H9 (cell line): ENCODE measurements around the gene PHTF2. TPM values are rescaled to one million over a fixed set of nuclear protein-coding genes. Genes with fewer than 3 reads are reported as not detected.

Experiments
- DNase-seq: peaks from one replicate; pipeline ENCODE4 v3.0.0-alpha.2; 2017
- H2AFZ ChIP-seq: one replicate; pipeline ENCODE4 v1.6.1; 2013; ENCODE audit warnings: mild to moderate bottlenecking, low read length, control low read depth, moderate library complexity
- H2AK5ac ChIP-seq: 2 replicates; pipeline ENCODE4 v1.6.1; 2013; ENCODE audit warnings: low read length, control low read depth, mixed read lengths; ENCODE audit not compliant: insufficient read length
- H2BK120ac ChIP-seq: one replicate; pipeline ENCODE4 v1.6.1; 2013; ENCODE audit warnings: low read depth, mild to moderate bottlenecking, low read length, control low read depth, inconsistent platforms; ENCODE audit not compliant: poor library complexity, severe bottlenecking
- H2BK12ac ChIP-seq: 2 replicates; pipeline ENCODE4 v1.6.1; 2013; ENCODE audit warnings: low read length, control low read depth, mixed read lengths, low read depth; ENCODE audit not compliant: insufficient read length
- H2BK15ac ChIP-seq: 2 replicates; pipeline ENCODE4 v1.6.1; 2013; ENCODE audit warnings: low read depth, low read length, control low read depth
- H2BK20ac ChIP-seq: one replicate; pipeline ENCODE4 v1.6.1; 2013; ENCODE audit warnings: low read depth, mild to moderate bottlenecking, low read length, control low read depth, inconsistent platforms; ENCODE audit not compliant: poor library complexity, severe bottlenecking
- H2BK5ac ChIP-seq: 2 replicates; pipeline ENCODE4 v1.6.1; 2013; ENCODE audit warnings: low read length, control low read depth, mixed read lengths; ENCODE audit not compliant: insufficient read length
- H3K14ac ChIP-seq: 2 replicates; pipeline ENCODE4 v1.6.1; 2013; ENCODE audit warnings: low read length, control low read depth; ENCODE audit not compliant: insufficient read depth
- H3K18ac ChIP-seq: 2 replicates; pipeline ENCODE4 v1.6.1; 2013; ENCODE audit warnings: low read depth, mild to moderate bottlenecking, mixed read lengths, low read length, control low read depth; ENCODE audit not compliant: insufficient read length
- H3K23ac ChIP-seq: 2 replicates; pipeline ENCODE4 v1.6.1; 2013; ENCODE audit warnings: low read length, control low read depth, mixed read lengths, low read depth; ENCODE audit not compliant: insufficient read length
- H3K23me2 ChIP-seq: 2 replicates; pipeline ENCODE4 v1.6.1; 2013; ENCODE audit warnings: low read depth, mild to moderate bottlenecking, mixed read lengths, low read length, control low read depth; ENCODE audit not compliant: insufficient read length, poor library complexity, severe bottlenecking
- H3K27ac ChIP-seq: 2 replicates; pipeline ENCODE4 v1.5.1; 2013; ENCODE audit warnings: low read length, control low read depth, mixed read lengths, low read depth; ENCODE audit not compliant: insufficient read length
- H3K27me3 ChIP-seq: 2 replicates; pipeline ENCODE4 v1.6.1; 2013; ENCODE audit warnings: low read length, control low read depth, inconsistent platforms; ENCODE audit not compliant: insufficient read depth
- H3K4ac ChIP-seq: 2 replicates; pipeline ENCODE4 v1.6.1; 2013; ENCODE audit warnings: low read depth, mild to moderate bottlenecking, control low read depth, inconsistent platforms, low read length, moderate library complexity
- H3K4me1 ChIP-seq: 2 replicates; pipeline ENCODE4 v1.6.1; 2013; ENCODE audit warnings: low read length, control low read depth, inconsistent platforms; ENCODE audit not compliant: insufficient read depth
- H3K4me2 ChIP-seq: 2 replicates; pipeline ENCODE4 v1.6.1; 2013; ENCODE audit warnings: low read length, control low read depth, mixed read lengths; ENCODE audit not compliant: insufficient read length, insufficient read depth
- H3K56ac ChIP-seq: 2 replicates; pipeline ENCODE4 v1.6.1; 2013; ENCODE audit warnings: low read depth, mild to moderate bottlenecking, mixed read lengths, low read length, control low read depth; ENCODE audit not compliant: insufficient read length
- H3K79me1 ChIP-seq: 2 replicates; pipeline ENCODE4 v1.6.1; 2013; ENCODE audit warnings: low read depth, mild to moderate bottlenecking, moderate library complexity, low read length, control low read depth, inconsistent platforms; ENCODE audit not compliant: insufficient read depth, poor library complexity, severe bottlenecking
- H3K79me2 ChIP-seq: 2 replicates; pipeline ENCODE4 v1.6.1; 2013; ENCODE audit warnings: low read length, control low read depth, inconsistent platforms; ENCODE audit not compliant: insufficient read depth
- H3K9ac ChIP-seq: 2 replicates; pipeline ENCODE4 v1.6.1; 2013; ENCODE audit warnings: low read length, control low read depth, mixed read lengths; ENCODE audit not compliant: insufficient read length; ENCODE audit errors: extremely low read depth
- H3K9me3 ChIP-seq: one replicate; pipeline ENCODE4 v1.6.1; 2013; ENCODE audit warnings: low read depth, low read length, inconsistent platforms; ENCODE audit not compliant: control insufficient read depth
- H3T11ph ChIP-seq: one replicate; pipeline ENCODE4 v1.6.1; 2013; ENCODE audit warnings: mild to moderate bottlenecking, low read length, control low read depth, inconsistent platforms
- H4K20me1 ChIP-seq: one replicate; pipeline ENCODE4 v1.6.1; 2013; ENCODE audit not compliant: control insufficient read depth, insufficient read length, insufficient read depth
- H4K5ac ChIP-seq: 2 replicates; pipeline ENCODE4 v1.6.1; 2013; ENCODE audit warnings: low read depth, mild to moderate bottlenecking, mixed read lengths, low read length, control low read depth; ENCODE audit not compliant: insufficient read length
- H4K8ac ChIP-seq: replicated peaks from 2 replicates; pipeline ENCODE4 v1.6.1; 2013; ENCODE audit warnings: low read length, control low read depth, mixed read lengths, low read depth; ENCODE audit not compliant: insufficient read length
- H4K91ac ChIP-seq: 2 replicates; pipeline ENCODE4 v1.6.1; 2013; ENCODE audit warnings: low read depth, mild to moderate bottlenecking, moderate library complexity, mixed read lengths, low read length, control low read depth; ENCODE audit not compliant: insufficient read length
- H3K27ac Mint-ChIP-seq, 3 experiments: 2 replicates in 2 of 3; 3 replicates in 1 of 3; pipeline ENCODE4 v1.8.0; 2020 to 2021; ENCODE audit warnings: mixed read lengths in 3 of 3, mild to moderate bottlenecking in 1 of 3, moderate library complexity in 1 of 3
- H3K27me3 Mint-ChIP-seq: 2 replicates; pipeline ENCODE4 v1.8.0; 2021; ENCODE audit warnings: low read depth, mild to moderate bottlenecking, moderate library complexity, mixed read lengths
- H3K36me3 Mint-ChIP-seq, 3 experiments: 2 replicates in 2 of 3; 3 replicates in 1 of 3; pipeline ENCODE4 v1.8.0; 2020 to 2021; ENCODE audit warnings: low read depth in 3 of 3, mixed read lengths in 3 of 3; ENCODE audit not compliant: insufficient read depth in 1 of 3
- H3K4me1 Mint-ChIP-seq, 2 experiments: 2 replicates each; pipeline ENCODE4 v1.8.0; 2020; ENCODE audit warnings: mixed read lengths in 2 of 2
- H3K4me3 Mint-ChIP-seq, 2 experiments: 2 replicates in 1 of 2; 3 replicates in 1 of 2; pipeline ENCODE4 v1.8.0; 2020 to 2021; ENCODE audit warnings: mild to moderate bottlenecking in 2 of 2, mixed read lengths in 2 of 2, moderate library complexity in 1 of 2
- H3K9me3 Mint-ChIP-seq, 2 experiments: 2 replicates in 1 of 2; 3 replicates in 1 of 2; pipeline ENCODE4 v1.8.0; 2020; ENCODE audit warnings: mild to moderate bottlenecking in 2 of 2, mixed read lengths in 2 of 2, moderate library complexity in 1 of 2
- CTCF ChIP-seq: fragments of 200-600 bp; sonication (generic); conservative IDR thresholded peaks from 3 replicates; pipeline ENCODE4 v1.8.0; 2021; ENCODE audit warnings: antibody characterized with exemption, mild to moderate bottlenecking
- WGBS: extraction: QIAGEN DNeasy Blood & Tissue Kit; methylation state at CpG from one replicate; pipeline ENCODE4 v1.1.7; 2013; ENCODE audit warnings: missing lambda C conversion rate, low lambda C conversion rate, mixed read lengths; ENCODE audit not compliant: insufficient read length; ENCODE audit errors: extremely low coverage; 5-methylcytosine and 5-hydroxymethylcytosine counted together
- total RNA-seq: library from RNA; stranded (reverse); gene quantifications from 2 replicates; pipeline ENCODE4 v1.2.1, GENCODE V29; 2021

Gene PHTF2
- total RNA-seq, 1 experiment from 2014 or later: 16.2 TPM

GRCh38 chr7:77760809-77761453 is 37.6 kb upstream of the PHTF2 start:
- H3K79me1 ChIP-seq: peaks cover 2% of the 10 kb centered on the region
- no peak overlapping the region for H2BK20ac ChIP-seq
- H2AFZ ChIP-seq: no peak overlapping the region
- H3K9ac ChIP-seq: no peak overlapping the region
- Mint-ChIP-seq H3K4me1 (peaks cover 2 to 4% of the 10 kb centered on the region in 2 experiments; a peak in 3 of 4 replicates), H3K27me3 (no peaks in the 10 kb centered on the region), H3K36me3 (peaks cover 0 to 4% (median 0%) of the 10 kb centered on the region in 3 experiments; a peak in 4 of 7 replicates), H3K27ac (no peak overlapping the region; a peak in 1 of 7 replicates), H3K9me3 (no peaks in the 10 kb centered on the region), H3K4me3 (no peak overlapping the region)
- H2BK12ac ChIP-seq: no peak overlapping the region
- no peaks in the 10 kb centered on the region for H4K20me1 ChIP-seq
- H4K8ac ChIP-seq: no peak overlapping the region
- H2BK120ac ChIP-seq: no peak overlapping the region
- H3K27me3 ChIP-seq: no peaks in the 10 kb centered on the region
- H2BK15ac ChIP-seq: no peak overlapping the region
- H3K4me2 ChIP-seq: no peak overlapping the region
- no peak overlapping the region for H3K18ac ChIP-seq
- H3T11ph ChIP-seq: no peak overlapping the region
- no peak overlapping the region for H4K5ac ChIP-seq
- no peak for DNase-seq
- no peak overlapping the region for H2BK5ac ChIP-seq
- H3K27ac ChIP-seq: no peak overlapping the region
- WGBS: no CpG with 5 or more reads among the region's 10 CpGs
- no peaks in the 10 kb centered on the region for H3K9me3 ChIP-seq
- H3K23ac ChIP-seq: no peak overlapping the region
- no peak for TF ChIP-seq CTCF
- no peaks in the 10 kb centered on the region for H3K23me2 ChIP-seq
- H3K56ac ChIP-seq: no peak overlapping the region
- no peaks in the 10 kb centered on the region; the same call in 1 of the 2 replicates for H3K4me1 ChIP-seq
- H3K4ac ChIP-seq: no peak overlapping the region
- H4K91ac ChIP-seq: no peak overlapping the region
- no peak overlapping the region for H2AK5ac ChIP-seq
- H3K14ac ChIP-seq: no peak overlapping the region
- peaks cover 2% of the 10 kb centered on the region; the same call in 1 of the 2 replicates for H3K79me2 ChIP-seq
